Liver (tissue), 9 donors: ENCODE data around the gene IL1RAP. TPM values are rescaled to one million over a fixed set of nuclear protein-coding genes. Genes with fewer than 3 reads are reported as not detected.

Experiments used
- DNase-seq: peaks from one replicate; pipeline ENCODE4 v3.0.0-alpha.2; 2017; ENCODE audit warnings: low spot score
- H3K27ac ChIP-seq, 2 donors: one replicate each; pipeline ENCODE4 v1.7.0; 2013; ENCODE audit warnings: inconsistent platforms in 2 of 2, low read length in 2 of 2, control low read depth in 1 of 2, low read depth in 1 of 2, mild to moderate bottlenecking in 1 of 2
- H3K27me3 ChIP-seq, 4 donors: one replicate each; pipeline versions ENCODE4 v1.6.1 to v1.7.0; 2013; ENCODE audit warnings: low read length in 3 of 4, inconsistent platforms in 1 of 4, mild to moderate bottlenecking in 1 of 4, moderate library complexity in 1 of 4; ENCODE audit not compliant: control insufficient read depth in 4 of 4, insufficient read depth in 4 of 4
- H3K36me3 ChIP-seq, 4 donors: one replicate each; pipeline versions ENCODE4 v1.6.1 to v1.7.0; 2013; ENCODE audit warnings: low read length in 3 of 4, mild to moderate bottlenecking in 3 of 4, low read depth in 1 of 4, moderate library complexity in 1 of 4; ENCODE audit not compliant: control insufficient read depth in 4 of 4, insufficient read depth in 3 of 4
- H3K4me1 ChIP-seq, 4 donors: one replicate each; pipeline versions ENCODE4 v1.6.1 to v1.7.0; 2013; ENCODE audit warnings: low read length in 3 of 4, mild to moderate bottlenecking in 3 of 4, moderate library complexity in 1 of 4; ENCODE audit not compliant: control insufficient read depth in 4 of 4, insufficient read depth in 4 of 4
- H3K4me3 ChIP-seq, 3 donors: one replicate each; pipeline versions ENCODE4 v1.6.1 to v1.7.0; 2013; ENCODE audit warnings: low read length in 3 of 3, control low read depth in 1 of 3, low read depth in 1 of 3, mild to moderate bottlenecking in 1 of 3
- H3K9ac ChIP-seq, 2 donors: one replicate each; pipeline ENCODE4 v1.7.0; 2013; ENCODE audit warnings: low read length in 2 of 2, mild to moderate bottlenecking in 2 of 2, moderate library complexity in 2 of 2, control low read depth in 1 of 2, low read depth in 1 of 2
- H3K9me3 ChIP-seq, 4 donors: one replicate each; pipeline versions ENCODE4 v1.6.1 to v1.7.0; 2013; ENCODE audit warnings: low read length in 3 of 4; ENCODE audit not compliant: control insufficient read depth in 4 of 4
- ATF3 ChIP-seq: IDR thresholded peaks from 2 replicates; pipeline ENCODE4 v1.6.1; 2016; ENCODE audit warnings: antibody characterized with exemption
- CTCF ChIP-seq: fragments of 150-350 bp; IDR thresholded peaks from 2 replicates; pipeline ENCODE4 v1.5.1; 2017; ENCODE audit warnings: improper control_type of control experiment, low read depth, low read length; ENCODE audit not compliant: missing input control
- EGR1 ChIP-seq, 2 donors: IDR thresholded peaks; 2 replicates each; pipeline ENCODE4 v1.6.1; 2016 to 2018; ENCODE audit warnings: antibody characterized with exemption in 2 of 2, low read depth in 2 of 2
- FOXA1 ChIP-seq: IDR thresholded peaks from 2 replicates; pipeline ENCODE4 v1.6.1; 2016; ENCODE audit warnings: antibody characterized with exemption
- FOXA2 ChIP-seq: IDR thresholded peaks from 2 replicates; pipeline ENCODE4 v1.6.1; 2016; ENCODE audit warnings: antibody characterized with exemption
- GABPA ChIP-seq, 2 donors: IDR thresholded peaks in 1 of 2; conservative IDR thresholded peaks in 1 of 2; 2 replicates each; pipeline ENCODE4 v1.6.1; 2016; ENCODE audit warnings: antibody characterized with exemption in 2 of 2, mild to moderate bottlenecking in 1 of 2, moderate library complexity in 1 of 2
- HNF4A ChIP-seq, 2 donors: conservative IDR thresholded peaks; 2 replicates each; pipeline ENCODE4 v1.6.1; 2016; ENCODE audit warnings: antibody characterized with exemption in 2 of 2, mild to moderate bottlenecking in 2 of 2
- HNF4G ChIP-seq: IDR thresholded peaks from 2 replicates; pipeline ENCODE4 v1.6.1; 2016; ENCODE audit warnings: antibody characterized with exemption
- JUND ChIP-seq, 2 donors: IDR thresholded peaks; 2 replicates each; pipeline ENCODE4 v1.6.1; 2016; ENCODE audit warnings: antibody characterized with exemption in 2 of 2
- NR2F2 ChIP-seq: IDR thresholded peaks from 2 replicates; pipeline ENCODE4 v1.6.1; 2016; ENCODE audit warnings: antibody characterized with exemption
- RAD21 ChIP-seq, 2 donors: IDR thresholded peaks; 2 replicates each; pipeline ENCODE4 v1.6.1; 2016; ENCODE audit warnings: antibody characterized with exemption in 2 of 2, mild to moderate bottlenecking in 2 of 2
- RXRA ChIP-seq, 2 donors: IDR thresholded peaks; 2 replicates each; pipeline ENCODE4 v1.6.1; 2017 to 2018; ENCODE audit warnings: antibody characterized with exemption in 2 of 2, mild to moderate bottlenecking in 1 of 2
- SP1 ChIP-seq: IDR thresholded peaks from 2 replicates; pipeline ENCODE4 v1.6.1; 2018; ENCODE audit warnings: antibody characterized with exemption, mild to moderate bottlenecking
- TAF1 ChIP-seq: conservative IDR thresholded peaks from 2 replicates; pipeline ENCODE4 v1.6.1; 2016; ENCODE audit warnings: antibody characterized with exemption, mild to moderate bottlenecking
- YY1 ChIP-seq: IDR thresholded peaks from 2 replicates; pipeline ENCODE4 v1.6.1; 2016; ENCODE audit warnings: antibody characterized with exemption, mild to moderate bottlenecking
- ZBTB33 ChIP-seq: IDR thresholded peaks from 2 replicates; pipeline ENCODE4 v1.6.1; 2016; ENCODE audit warnings: antibody characterized with exemption
- WGBS: extraction: QIAGEN DNeasy Blood & Tissue Kit; methylation state at CpG from one replicate; pipeline ENCODE4 v1.1.7; 2013; 5-methylcytosine and 5-hydroxymethylcytosine counted together
- polyA plus RNA-seq, 2 donors: library from polyadenylated mRNA; stranded (reverse) in 1 of 2; unstranded in 1 of 2; fragments of 200-250 nt in 1 of 2; fragments of >200 nt in 1 of 2; fragmentation: Nextera tagmentation in 1 of 2; extraction: Ambion mirVana in 1 of 2; gene quantifications; one replicate each; pipeline versions ENCODE4 v1.2.1 to v1.2.3, GENCODE V29; 2013 to 2015
- total RNA-seq, 2 donors: library from RNA; depleted of rRNA; stranded (reverse); fragments of >200 nt; gene quantifications; one replicate each; pipeline ENCODE4 v1.2.3, GENCODE V29; 2014
- TF ChIP-seq, protein P1 (sequence below): IDR thresholded peaks from 2 replicates; pipeline ENCODE4 v1.6.1; 2016; ENCODE audit warnings: antibody characterized with exemption
- donor health status: healthy.
- donor health status: healthy.
- donor health status: healthy.
- donor health status: healthy.
- donor health status: healthy.

IL1RAP gene
- total and polyA plus RNA-seq, 4 donors = 53.7 to 230 (median 71.6) TPM

DNA sequence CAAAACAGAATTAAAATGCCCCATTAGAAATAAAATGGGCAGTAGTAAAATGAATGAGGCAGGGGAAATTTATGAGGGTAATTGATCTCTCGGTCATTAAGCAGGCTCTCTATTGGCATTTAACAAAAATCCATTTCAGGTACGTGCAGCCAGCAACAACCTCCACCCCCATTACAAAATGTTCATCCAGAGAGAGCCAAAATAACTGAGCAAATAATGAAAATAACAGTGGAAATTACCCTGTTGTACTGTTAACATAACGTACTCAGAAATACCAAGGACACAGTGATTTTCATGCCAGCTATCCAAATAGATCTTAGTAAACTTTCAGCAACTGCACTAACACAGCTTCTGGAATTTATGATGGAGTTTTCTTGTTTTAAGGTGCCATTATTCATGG, 127.7 kb downstream of the IL1RAP start (continued):
- TF ChIP-seq EGR1 (IDR thresholded peaks at IDR 0.05; ENCODE audit: low read depth in 2 of 2) (no peak), NR2F2 (no peak), FOXA2 (peak; percentile 58), CTCF (no peak)

- 62% methylated on average over 6 of the region's 6 CpGs for WGBS
- no peak for DNase-seq
- no peak overlapping the region for H3K4me3 ChIP-seq
Observed at GRCh38 chr3:190642016-190642415, 128.1 kb downstream of the IL1RAP start.

GRCh38 chr3:190644035-190644434, 130.2 kb downstream of the IL1RAP start:
- H3K4me1 ChIP-seq = peaks cover 0 to 51% (median 32%) of the 10 kb centered on the region in 4 donors
- 36% methylated on average over 2 of the region's 2 CpGs for WGBS
- H3K9me3 ChIP-seq = no peaks in the 10 kb centered on the region
- no peak for DNase-seq
- no peak overlapping the region for H3K9ac ChIP-seq
- H3K27ac ChIP-seq = no peak overlapping the region
- H3K36me3 ChIP-seq = peaks cover 5 to 28% (median 22%) of the 10 kb centered on the region in 4 donors
- no peak overlapping the region for H3K4me3 ChIP-seq
- TF ChIP-seq EGR1 (IDR thresholded peaks at IDR 0.05; ENCODE audit: low read depth in 2 of 2) (peak in 1 of 2 donors; percentile 25), ZBTB33 (peak; percentile 29), RXRA (IDR thresholded peaks at IDR 0.05) (peak; percentile 48 to 81), JUND (IDR thresholded peaks at IDR 0.05) (peak; percentile 17 to 30), FOXA1 (peak; percentile 76), RAD21 (IDR thresholded peaks at IDR 0.05) (peak; percentile 56 to 72), YY1 (peak; percentile 77), ATF3 (no peak), HNF4A (conservative IDR thresholded peaks at IDR 0.05) (peak; percentile 50 to 66), FOXA2 (peak; percentile 84), SP1 (peak; percentile 57), GABPA (IDR thresholded peaks at IDR 0.05 in 1 of 2, conservative IDR thresholded peaks at IDR 0.05 in 1 of 2) (no peak), NR2F2 (no peak), TAF1 (no peak), HNF4G (no peak), CTCF (peak; percentile 10)
- TF ChIP-seq, protein P1, sequence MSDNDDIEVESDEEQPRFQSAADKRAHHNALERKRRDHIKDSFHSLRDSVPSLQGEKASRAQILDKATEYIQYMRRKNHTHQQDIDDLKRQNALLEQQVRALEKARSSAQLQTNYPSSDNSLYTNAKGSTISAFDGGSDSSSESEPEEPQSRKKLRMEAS = peak; percentile 40
- no peaks in the 10 kb centered on the region for H3K27me3 ChIP-seq

More at GRCh38 chr3:190642016-190642415, 128.1 kb downstream of the IL1RAP start:
- Histone ChIP-seq H3K4me1 (peaks cover 0 to 66% (median 32%) of the 10 kb centered on the region in 4 donors), H3K9ac (no peak overlapping the region), H3K9me3 (no peaks in the 10 kb centered on the region), H3K27ac (peak overlapping the region; percentile 8 to 36), H3K27me3 (no peaks in the 10 kb centered on the region), H3K36me3 (peaks cover 5 to 11% (median 8%) of the 10 kb centered on the region in 4 donors)
- no peak for TF ChIP-seq TAF1
- no peak for TF ChIP-seq FOXA1
- TF ChIP-seq, protein P1 = no peak
- TF ChIP-seq FOXA2 = no peak
